ENCODE results near the gene PTPN6. TPM values are rescaled to one million over a fixed set of nuclear protein-coding genes. Genes with fewer than 3 reads are reported as not detected.

PTPN6 gene
- total and polyA plus RNA-seq, 8 donors = 11.2 to 51.2 (median 32.6) TPM

DNA sequence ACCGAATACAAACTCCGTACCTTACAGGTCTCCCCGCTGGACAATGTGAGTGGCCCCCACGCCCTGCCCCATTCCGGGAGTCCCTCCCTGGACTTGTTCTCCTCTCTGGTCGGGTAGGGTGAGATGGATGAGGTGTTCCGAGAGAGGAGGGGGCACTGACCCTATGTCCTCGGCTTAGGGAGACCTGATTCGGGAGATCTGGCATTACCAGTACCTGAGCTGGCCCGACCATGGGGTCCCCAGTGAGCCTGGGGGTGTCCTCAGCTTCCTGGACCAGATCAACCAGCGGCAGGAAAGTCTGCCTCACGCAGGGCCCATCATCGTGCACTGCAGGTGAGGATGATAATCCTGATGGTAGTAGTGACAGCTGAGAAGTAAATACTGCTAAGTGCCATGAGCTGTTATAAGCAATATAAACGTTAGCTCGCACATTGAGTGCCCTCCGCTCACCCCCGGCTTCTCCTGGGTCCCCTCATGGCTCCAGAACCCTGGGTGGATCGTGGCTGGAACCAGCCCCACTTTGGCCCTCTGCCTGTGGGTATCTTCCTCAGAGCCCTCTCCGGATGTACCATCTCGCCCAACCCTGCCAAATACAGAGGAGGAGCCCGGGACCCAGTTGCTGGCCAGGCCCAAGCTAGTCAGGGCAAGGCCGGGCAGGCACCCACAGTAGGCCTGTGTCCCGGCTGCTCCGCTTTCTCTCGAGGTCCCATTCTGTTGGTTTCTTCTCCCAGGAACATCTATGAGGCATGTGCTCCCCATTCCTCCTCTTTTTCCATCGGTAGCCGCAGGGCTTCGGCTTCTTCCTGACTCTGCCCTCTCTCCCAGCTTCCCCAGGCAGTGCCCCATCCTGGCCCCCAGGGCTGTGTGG is 6.8 kb downstream of the PTPN6 start:
- Histone ChIP-seq H3K27ac (peak overlapping the region in 4 of 5 donors; percentile 60 to 96 (median 94)), H3K36me3 (peaks cover 3 to 41% (median 30%) of the 10 kb centered on the region in 4 donors), H3K4me3 (peak overlapping the region in 1 of 4 donors; percentile 13), H3K4me1 (peaks cover 34 to 97% (median 57%) of the 10 kb centered on the region in 4 donors), H3K27me3 (no peaks in the 10 kb centered on the region), H3K9me3 (no peaks in the 10 kb centered on the region)
- WGBS, 5 donors = 80 to 88% (median 85%) methylated on average over 22 to 28 of the region's 28 CpGs
- no peak for DNase-seq
- intact Hi-C loops (cut with DNase I; ENCODE audit: low total_unique reads) = no loop called here
- TF ChIP-seq POLR2A (IDR thresholded peaks at IDR 0.05) (no peak), EP300 (IDR thresholded peaks at IDR 0.05) (no peak), POLR2AphosphoS5 (IDR thresholded peaks at IDR 0.05) (no peak)
- TF ChIP-seq, protein P1, sequence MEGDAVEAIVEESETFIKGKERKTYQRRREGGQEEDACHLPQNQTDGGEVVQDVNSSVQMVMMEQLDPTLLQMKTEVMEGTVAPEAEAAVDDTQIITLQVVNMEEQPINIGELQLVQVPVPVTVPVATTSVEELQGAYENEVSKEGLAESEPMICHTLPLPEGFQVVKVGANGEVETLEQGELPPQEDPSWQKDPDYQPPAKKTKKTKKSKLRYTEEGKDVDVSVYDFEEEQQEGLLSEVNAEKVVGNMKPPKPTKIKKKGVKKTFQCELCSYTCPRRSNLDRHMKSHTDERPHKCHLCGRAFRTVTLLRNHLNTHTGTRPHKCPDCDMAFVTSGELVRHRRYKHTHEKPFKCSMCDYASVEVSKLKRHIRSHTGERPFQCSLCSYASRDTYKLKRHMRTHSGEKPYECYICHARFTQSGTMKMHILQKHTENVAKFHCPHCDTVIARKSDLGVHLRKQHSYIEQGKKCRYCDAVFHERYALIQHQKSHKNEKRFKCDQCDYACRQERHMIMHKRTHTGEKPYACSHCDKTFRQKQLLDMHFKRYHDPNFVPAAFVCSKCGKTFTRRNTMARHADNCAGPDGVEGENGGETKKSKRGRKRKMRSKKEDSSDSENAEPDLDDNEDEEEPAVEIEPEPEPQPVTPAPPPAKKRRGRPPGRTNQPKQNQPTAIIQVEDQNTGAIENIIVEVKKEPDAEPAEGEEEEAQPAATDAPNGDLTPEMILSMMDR (IDR thresholded peaks at IDR 0.05) = no peak

DNA sequence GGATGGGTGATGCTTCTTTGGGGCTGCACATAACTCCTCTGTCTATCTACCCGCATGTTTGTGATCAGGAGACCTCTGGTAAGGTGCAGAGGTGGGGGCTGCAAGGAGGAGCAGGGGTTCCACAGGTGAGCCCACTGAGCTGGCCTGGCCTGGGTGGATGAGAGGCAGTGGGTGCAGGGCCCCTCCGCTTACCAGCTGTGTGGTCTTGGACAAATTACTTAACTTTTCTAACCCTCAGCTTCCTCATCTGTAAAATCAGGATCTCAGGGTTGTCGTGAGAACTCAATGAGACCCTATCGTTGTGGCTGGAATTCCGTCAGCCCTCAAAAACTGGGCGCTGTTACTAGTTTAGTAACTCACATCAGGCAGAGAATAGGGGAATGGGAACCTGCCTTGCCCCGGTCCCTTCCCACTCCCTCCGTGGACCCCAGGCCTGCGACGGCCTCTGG is 7.5 kb downstream of the PTPN6 start:
- Histone ChIP-seq H3K4me1 (peaks cover 36 to 91% (median 57%) of the 10 kb centered on the region in 4 donors), H3K27me3 (no peaks in the 10 kb centered on the region), H3K27ac (peak overlapping the region; percentile 6 to 96 (median 93)), H3K36me3 (peaks cover 3 to 41% (median 30%) of the 10 kb centered on the region in 4 donors), H3K4me3 (peak overlapping the region in 1 of 4 donors; percentile 13), H3K9me3 (no peaks in the 10 kb centered on the region)
- no peak for DNase-seq
- TF ChIP-seq, protein P1 (IDR thresholded peaks at IDR 0.05) = no peak
- no peak for TF ChIP-seq POLR2A (IDR thresholded peaks at IDR 0.05)
- TF ChIP-seq POLR2AphosphoS5 (IDR thresholded peaks at IDR 0.05) = no peak
- no peak for TF ChIP-seq EP300 (IDR thresholded peaks at IDR 0.05)
- intact Hi-C loops (cut with DNase I; ENCODE audit: low total_unique reads) = no loop called here
- WGBS, 5 donors = 59 to 78% (median 71%) methylated on average over 10 of the region's 10 CpGs

DNA sequence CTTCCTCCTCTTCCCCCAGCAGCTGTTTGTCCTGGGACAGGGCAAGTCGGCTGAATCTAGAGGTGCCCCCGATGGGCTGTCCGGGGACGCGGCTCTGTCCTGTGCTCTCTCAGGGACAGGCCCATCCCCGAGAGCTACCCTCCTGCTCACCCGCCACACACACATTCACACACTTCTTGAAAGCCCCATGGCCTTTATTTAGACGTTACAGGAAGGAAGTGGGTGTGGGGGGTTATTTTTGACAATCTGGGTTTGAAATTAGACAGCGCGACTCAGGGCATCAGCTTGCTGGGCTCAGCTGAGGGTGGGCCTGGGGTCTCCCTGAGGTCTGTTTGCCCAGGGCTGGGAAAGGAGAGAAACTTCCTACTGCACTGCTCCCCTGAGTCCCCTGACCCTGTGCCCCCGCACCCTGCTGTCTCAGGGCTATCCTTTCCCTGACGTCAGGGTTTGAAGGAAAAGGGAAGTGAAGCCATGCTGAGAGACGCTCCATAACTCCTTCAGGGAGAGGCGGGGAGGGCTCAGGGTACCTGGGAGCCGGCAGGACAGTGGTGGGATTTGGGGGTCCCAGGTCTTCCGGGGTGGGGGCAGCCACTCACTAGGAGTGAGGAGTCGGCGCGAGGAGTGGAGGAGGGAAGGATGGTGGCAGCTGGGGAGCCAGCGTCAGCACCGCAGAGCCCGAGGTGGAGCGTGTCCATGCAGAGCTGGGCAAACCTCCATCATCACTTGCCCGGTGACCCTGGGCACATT is 8.1 kb downstream of the PTPN6 start:
- peak overlapping the region in 1 of 4 donors; percentile 19 for H3K4me3 ChIP-seq

DNA sequence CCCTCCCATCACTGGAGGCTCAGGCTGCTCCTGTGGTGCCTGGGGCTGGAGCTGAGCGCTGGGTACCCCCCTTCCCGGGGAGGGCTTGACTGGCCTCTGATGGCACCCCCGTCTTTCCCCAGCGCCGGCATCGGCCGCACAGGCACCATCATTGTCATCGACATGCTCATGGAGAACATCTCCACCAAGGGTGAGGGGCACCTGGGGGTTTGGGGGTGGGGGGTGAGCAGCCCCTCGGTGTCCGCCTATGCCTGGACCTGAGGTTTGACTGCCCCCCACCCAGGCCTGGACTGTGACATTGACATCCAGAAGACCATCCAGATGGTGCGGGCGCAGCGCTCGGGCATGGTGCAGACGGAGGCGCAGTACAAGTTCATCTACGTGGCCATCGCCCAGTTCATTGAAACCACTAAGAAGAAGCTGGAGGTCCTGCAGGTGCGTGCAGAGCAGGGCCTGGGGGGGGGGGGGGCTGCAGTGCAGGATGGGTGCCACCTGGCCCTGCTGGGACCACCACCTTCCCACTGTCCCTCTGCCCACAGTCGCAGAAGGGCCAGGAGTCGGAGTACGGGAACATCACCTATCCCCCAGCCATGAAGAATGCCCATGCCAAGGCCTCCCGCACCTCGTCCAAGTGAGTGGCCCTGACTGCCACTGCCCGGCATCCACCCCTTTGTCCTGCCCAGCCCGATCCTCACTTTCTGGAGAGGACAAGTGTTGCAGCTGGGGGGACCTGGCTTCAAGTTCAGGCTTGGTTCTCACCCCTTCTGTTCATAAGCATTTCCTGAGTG is 8.8 kb downstream of the PTPN6 start:
- peaks cover 43 to 90% (median 59%) of the 10 kb centered on the region in 4 donors for H3K4me1 ChIP-seq
- H3K4me3 ChIP-seq = peak overlapping the region in 1 of 4 donors; percentile 19
- H3K9me3 ChIP-seq = no peaks in the 10 kb centered on the region
- intact Hi-C loops (cut with DNase I; ENCODE audit: low total_unique reads) = no loop called here
- no peaks in the 10 kb centered on the region for H3K27me3 ChIP-seq
- TF ChIP-seq EP300 (IDR thresholded peaks at IDR 0.05) (no peak), POLR2A (IDR thresholded peaks at IDR 0.05) (no peak), POLR2AphosphoS5 (IDR thresholded peaks at IDR 0.05) (no peak)
- TF ChIP-seq, protein P1 (IDR thresholded peaks at IDR 0.05) = no peak
- DNase-seq = no peak
- WGBS, 5 donors = 85 to 92% (median 89%) methylated on average over 13 to 26 of the region's 26 CpGs
- peak overlapping the region; percentile 93 to 97 (median 96) for H3K27ac ChIP-seq
- peaks cover 3 to 39% (median 32%) of the 10 kb centered on the region in 4 donors for H3K36me3 ChIP-seq

More for the DNA sequence above, 8.1 kb downstream of the PTPN6 start:
- no peaks in the 10 kb centered on the region for H3K27me3 ChIP-seq
- intact Hi-C loops (cut with DNase I; ENCODE audit: low total_unique reads) = no loop called here
- TF ChIP-seq EP300 (IDR thresholded peaks at IDR 0.05) (no peak), POLR2AphosphoS5 (IDR thresholded peaks at IDR 0.05) (peak in 1 of 3 donors; percentile 28)
- peak overlapping the region; percentile 6 to 96 (median 93) for H3K27ac ChIP-seq
- H3K4me1 ChIP-seq = peaks cover 36 to 90% (median 56%) of the 10 kb centered on the region in 4 donors
- no peaks in the 10 kb centered on the region for H3K9me3 ChIP-seq
- 66 to 76% (median 69%) methylated on average over 19 to 24 of the region's 24 CpGs for WGBS, 5 donors
- peaks cover 3 to 41% (median 30%) of the 10 kb centered on the region in 4 donors for H3K36me3 ChIP-seq
- DNase-seq = peak in 1 of 2 donors; percentile 66
